GM23338 (cell line): ENCODE measurements around the gene MITF.

Experiments used
- CREB1 ChIP-seq: fragments of 250-450 bp; sonication (Bioruptor Pico); IDR thresholded peaks from 2 replicates; pipeline ENCODE4 v1.5.0; 2020; ENCODE audit warnings: low read depth, mild to moderate bottlenecking, moderate library complexity
- CTCF ChIP-seq, 2 experiments: fragments of 200-600 bp in 1 of 2; sonication (generic) in 1 of 2; conservative IDR thresholded peaks; 2 replicates each; pipeline versions ENCODE4 v1.5.1 to v1.6.1; 2016 to 2017; ENCODE audit warnings: antibody characterized with exemption in 2 of 2, low read depth in 2 of 2, mild to moderate bottlenecking in 2 of 2, moderate library complexity in 1 of 2
- ETS1 ChIP-seq: IDR thresholded peaks from 2 replicates; pipeline ENCODE4 v1.6.1; 2016; ENCODE audit warnings: antibody characterized with exemption
- EZH2 ChIP-seq: fragments of 200-600 bp; sonication (generic); IDR thresholded peaks from one replicate; pipeline ENCODE4 v1.8.0; 2017; ENCODE audit warnings: antibody characterized with exemption, mild to moderate bottlenecking, low read depth; ENCODE audit not compliant: unreplicated experiment
- EZH2phosphoT487 ChIP-seq: fragments of 200-600 bp; sonication (generic); IDR thresholded peaks from one replicate; pipeline ENCODE4 v1.8.1; 2018; ENCODE audit warnings: antibody characterized with exemption; ENCODE audit not compliant: unreplicated experiment
- JUNB ChIP-seq: IDR thresholded peaks from one replicate; pipeline ENCODE4 v1.6.1; 2016; ENCODE audit warnings: antibody characterized with exemption; ENCODE audit not compliant: unreplicated experiment
- NANOG ChIP-seq: IDR thresholded peaks from 2 replicates; pipeline ENCODE4 v1.6.1; 2016; ENCODE audit warnings: antibody characterized with exemption, borderline replicate concordance
- POLR2AphosphoS5 ChIP-seq: IDR thresholded peaks from 2 replicates; pipeline ENCODE4 v1.6.1; 2016; ENCODE audit warnings: antibody characterized with exemption, low read depth
- REST ChIP-seq: IDR thresholded peaks from one replicate; pipeline ENCODE4 v1.6.1; 2018; ENCODE audit warnings: antibody characterized with exemption; ENCODE audit not compliant: unreplicated experiment
- STAT1 ChIP-seq: IDR thresholded peaks from one replicate; pipeline ENCODE4 v1.6.1; 2016; ENCODE audit warnings: antibody characterized with exemption; ENCODE audit not compliant: unreplicated experiment
- ZNF114 ChIP-seq: fragments of 250-450 bp; sonication (Bioruptor Pico); IDR thresholded peaks from 2 replicates; pipeline ENCODE4 v1.5.0; 2020; ENCODE audit warnings: mild to moderate bottlenecking, moderate library complexity

GRCh38 chr3:69925506-69925905, 186.2 kb downstream of the MITF start:
- TF ChIP-seq CTCF (conservative IDR thresholded peaks at IDR 0.05; ENCODE audit: low read depth in 2 of 2) (no peak), POLR2AphosphoS5 (no peak), ETS1 (no peak), EZH2 (no peak), REST (no peak), CREB1 (CRISPR knock-in tag) (no peak), NANOG (no peak), ZNF114 (CRISPR knock-in tag) (no peak), JUNB (no peak), EZH2phosphoT487 (no peak), STAT1 (no peak)
